Effector memory CD8-positive, alpha-beta T cell (primary cell): ENCODE measurements around the gene PLCXD3.

ENCODE experiments used
- ATAC-seq: fragments of 150-1000 bp; cut with Tn5 transposase; replicated peaks from 2 replicates; pipeline ENCODE4 v1.10.0; 2021; ENCODE audit warnings: mild to moderate bottlenecking, moderate library complexity
- DNase-seq, 3 experiments: peaks; one replicate each; pipeline ENCODE4 v3.0.0; 2021
- H3K27ac Mint-ChIP-seq, 2 donors: one replicate each; pipeline ENCODE4 v1.8.0; 2022; ENCODE audit warnings: mild to moderate bottlenecking in 2 of 2, mixed read lengths in 2 of 2, moderate library complexity in 2 of 2
- H3K27me3 Mint-ChIP-seq, 2 donors: one replicate each; pipeline ENCODE4 v1.8.0; 2022; ENCODE audit warnings: mixed read lengths in 2 of 2
- H3K36me3 Mint-ChIP-seq: one replicate; pipeline ENCODE4 v1.8.0; 2022; ENCODE audit warnings: mild to moderate bottlenecking, moderate library complexity, mixed read lengths; ENCODE audit not compliant: insufficient read depth
- H3K4me1 Mint-ChIP-seq, 2 donors: one replicate each; pipeline ENCODE4 v1.8.0; 2022; ENCODE audit warnings: low read depth in 2 of 2, mixed read lengths in 2 of 2
- H3K4me3 Mint-ChIP-seq, 2 donors: one replicate each; pipeline ENCODE4 v1.8.0; 2022; ENCODE audit warnings: mild to moderate bottlenecking in 2 of 2, mixed read lengths in 2 of 2, moderate library complexity in 2 of 2
- H3K9me3 Mint-ChIP-seq, 2 donors: one replicate each; pipeline ENCODE4 v1.8.0; 2022; ENCODE audit warnings: mixed read lengths in 2 of 2

PLCXD3 gene

DNA sequence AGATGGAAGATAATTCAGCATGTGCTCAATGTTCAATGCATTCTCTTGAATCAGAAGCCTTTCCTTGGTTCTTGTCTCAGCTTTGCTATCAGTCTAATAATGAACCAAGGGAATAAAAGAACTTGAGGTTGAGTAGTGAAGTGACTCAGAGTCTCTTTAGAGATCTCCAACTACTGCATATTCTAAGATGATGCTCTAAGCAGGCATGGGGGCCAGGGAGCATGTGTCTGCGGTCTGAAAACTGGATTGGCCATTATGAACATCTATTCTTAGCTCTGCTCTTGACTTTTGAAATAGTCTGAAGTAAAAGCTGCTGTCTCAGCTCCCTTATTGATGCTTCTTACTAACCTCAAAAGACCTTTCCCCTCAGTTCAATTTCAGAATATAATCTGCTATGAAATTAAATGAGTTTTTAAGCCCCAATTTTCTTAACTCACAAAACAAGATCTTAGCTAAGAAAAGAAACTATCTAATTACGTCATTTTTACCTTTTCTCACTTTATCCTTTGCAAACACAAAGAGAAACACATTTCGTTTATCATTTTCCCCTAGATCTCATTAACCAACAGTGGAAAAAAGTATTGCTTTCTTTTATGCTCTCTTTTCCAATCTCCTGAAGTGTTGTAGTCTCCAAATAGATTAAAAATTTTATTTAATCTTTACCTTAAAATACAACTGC is 44.8 kb downstream of the PLCXD3 start:
- DNase-seq = no peak
- Mint-ChIP-seq H3K27me3 (no peaks in the 10 kb centered on the region), H3K9me3 (peaks cover 0 to 5% of the 10 kb centered on the region in 2 donors), H3K4me3 (no peak overlapping the region), H3K27ac (no peak overlapping the region), H3K4me1 (no peaks in the 10 kb centered on the region), H3K36me3 (no peaks in the 10 kb centered on the region)
- no peak for ATAC-seq

DNA sequence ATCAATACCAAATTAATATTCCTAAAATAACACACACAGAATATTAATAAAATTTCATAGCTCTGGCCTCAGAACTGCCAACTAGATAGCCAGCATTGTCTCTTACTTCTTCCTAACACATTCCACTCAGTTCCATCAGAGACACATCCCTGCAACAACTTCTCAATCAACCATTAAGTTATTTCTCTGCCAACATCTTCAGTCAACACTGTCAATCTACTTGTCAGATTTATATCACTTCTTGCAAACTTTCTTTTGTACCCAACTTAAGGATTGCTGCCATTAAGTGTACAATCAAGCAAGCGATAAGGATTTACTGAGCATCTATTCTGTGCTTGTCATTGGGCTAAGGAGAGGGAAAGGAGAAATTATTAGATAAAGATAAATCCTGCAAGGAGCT is 50.8 kb downstream of the PLCXD3 start:
- no peak overlapping the region for H3K4me3 Mint-ChIP-seq
- no peaks in the 10 kb centered on the region for H3K27me3 Mint-ChIP-seq
- DNase-seq = no peak
- no peaks in the 10 kb centered on the region for H3K36me3 Mint-ChIP-seq
- no peak overlapping the region for H3K27ac Mint-ChIP-seq
- ATAC-seq = no peak
- H3K9me3 Mint-ChIP-seq = peaks cover 0 to 7% of the 10 kb centered on the region in 2 donors
- H3K4me1 Mint-ChIP-seq = no peaks in the 10 kb centered on the region

DNA sequence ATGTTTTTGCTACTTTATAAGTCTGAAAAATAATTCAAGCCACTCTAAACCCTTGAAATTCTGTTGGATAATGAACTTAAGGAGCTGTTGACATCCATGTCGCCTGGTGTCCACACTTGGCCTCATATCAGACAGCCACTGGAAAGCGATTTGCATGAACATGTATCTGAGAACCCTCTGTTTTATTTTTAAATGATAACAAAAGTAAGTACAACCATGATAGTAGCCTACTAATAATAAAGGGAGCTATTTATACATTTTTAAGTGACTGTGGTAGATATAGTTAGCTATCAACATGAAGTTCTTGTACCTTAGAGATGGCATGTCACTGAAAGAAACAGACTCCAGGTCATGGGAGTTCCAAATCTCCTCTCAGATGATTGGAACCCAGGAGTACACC is 53.3 kb downstream of the PLCXD3 start:
- Mint-ChIP-seq H3K36me3 (no peaks in the 10 kb centered on the region), H3K4me1 (no peaks in the 10 kb centered on the region), H3K9me3 (peaks cover 0 to 4% of the 10 kb centered on the region in 2 donors), H3K27me3 (no peaks in the 10 kb centered on the region), H3K27ac (no peak overlapping the region), H3K4me3 (no peak overlapping the region)
- no peak for DNase-seq
- ATAC-seq = no peak

DNA sequence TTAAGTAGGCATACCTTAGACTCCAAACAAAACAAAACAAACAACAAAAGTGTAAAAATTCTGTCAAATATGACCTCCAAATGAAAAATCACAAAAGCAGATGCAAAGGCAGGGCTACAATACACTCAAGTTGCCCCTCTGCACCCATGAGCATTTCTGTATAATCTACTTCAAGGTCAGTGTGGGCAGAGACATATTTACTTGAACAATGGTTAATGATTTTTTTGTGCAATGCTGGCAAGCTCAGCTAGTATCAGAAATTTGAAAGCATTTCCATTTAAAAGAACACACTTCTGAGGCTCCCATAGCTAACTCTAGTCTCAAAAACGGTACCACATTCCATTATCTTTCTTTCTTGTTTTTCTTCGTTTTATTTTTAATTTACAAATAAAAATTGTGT is 57.9 kb downstream of the PLCXD3 start:
- DNase-seq (no peak), ATAC-seq (no peak)
- H3K4me1 Mint-ChIP-seq = no peaks in the 10 kb centered on the region
- H3K36me3 Mint-ChIP-seq = no peaks in the 10 kb centered on the region
- no peak overlapping the region for H3K27ac Mint-ChIP-seq
- H3K27me3 Mint-ChIP-seq = no peaks in the 10 kb centered on the region
- H3K9me3 Mint-ChIP-seq = no peaks in the 10 kb centered on the region
- H3K4me3 Mint-ChIP-seq = no peak overlapping the region

DNA sequence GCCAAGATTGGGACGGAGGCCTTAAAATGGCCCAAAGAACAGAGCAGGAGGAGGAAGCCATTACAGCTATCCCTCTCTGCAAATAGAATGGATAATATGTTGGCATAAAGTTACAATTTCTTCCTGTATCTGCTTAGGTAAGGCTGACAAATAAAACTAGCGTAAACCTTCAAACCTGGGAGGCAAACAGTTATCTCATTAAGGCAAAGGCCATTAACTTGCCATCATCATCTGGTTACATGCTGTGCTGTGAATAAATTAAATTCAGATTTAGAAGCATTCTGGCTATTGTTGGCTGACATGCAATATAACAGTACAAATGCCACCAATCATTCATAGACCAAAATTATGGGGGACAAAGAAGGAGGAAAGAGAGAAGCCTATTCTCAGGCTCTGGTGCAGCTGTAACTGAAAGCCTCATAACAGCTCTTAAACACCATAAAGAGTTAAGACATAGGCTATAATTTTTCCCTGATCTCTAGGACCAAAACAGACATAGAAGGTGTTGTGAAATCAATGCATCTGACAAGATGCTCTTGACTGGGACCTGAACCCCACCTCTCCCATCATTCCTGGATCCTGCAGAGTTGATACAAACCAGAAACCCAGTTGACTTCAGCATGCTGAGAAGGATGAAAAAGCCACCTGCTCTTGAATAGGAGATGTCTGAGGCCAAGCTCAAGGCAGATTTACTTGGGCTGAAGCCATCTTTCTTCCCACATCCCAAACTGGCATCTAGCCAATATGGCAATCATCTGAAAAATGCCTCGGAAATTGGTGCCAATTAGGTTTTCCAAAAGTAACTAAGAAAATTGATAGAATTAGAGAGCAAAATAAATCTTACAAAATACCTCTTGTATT is 62.5 kb downstream of the PLCXD3 start:
- no peak overlapping the region for H3K27ac Mint-ChIP-seq
- no peak overlapping the region for H3K4me3 Mint-ChIP-seq
- H3K9me3 Mint-ChIP-seq = peaks cover 2 to 8% of the 10 kb centered on the region in 2 donors
- DNase-seq (no peak), ATAC-seq (no peak)
- no peaks in the 10 kb centered on the region for H3K27me3 Mint-ChIP-seq
- H3K36me3 Mint-ChIP-seq = no peaks in the 10 kb centered on the region
- H3K4me1 Mint-ChIP-seq = no peaks in the 10 kb centered on the region

DNA sequence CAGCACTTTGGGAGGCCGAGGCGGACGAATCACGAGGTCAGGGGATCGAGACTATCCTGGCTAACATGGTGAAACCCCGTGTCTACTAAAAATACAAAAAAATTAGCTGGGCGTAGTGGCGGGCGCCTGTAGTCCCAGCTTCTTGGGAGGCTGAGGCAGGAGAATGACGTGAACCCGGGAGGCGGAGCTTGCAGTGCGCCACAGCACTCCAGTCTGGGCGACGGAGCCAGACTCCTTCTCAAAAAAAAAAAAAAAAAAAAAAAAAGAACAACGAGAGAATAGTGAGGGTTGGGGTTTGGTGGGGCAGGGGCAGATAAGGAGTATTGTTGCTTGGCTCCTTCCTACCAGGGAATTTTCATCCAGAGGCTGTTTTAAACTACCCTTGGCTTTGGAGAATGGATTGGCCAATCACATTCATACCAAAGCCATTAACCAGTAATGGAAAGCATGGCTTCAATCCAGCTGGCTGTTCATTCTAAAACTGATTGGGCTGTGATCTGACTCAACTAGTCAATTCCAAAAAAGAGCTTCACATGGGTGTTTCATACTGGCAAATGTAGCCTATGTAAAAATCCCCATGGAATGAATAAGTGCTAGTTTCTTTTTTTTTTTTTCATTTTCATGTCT is 64.4 kb downstream of the PLCXD3 start:
- H3K4me1 Mint-ChIP-seq = no peaks in the 10 kb centered on the region
- H3K27ac Mint-ChIP-seq = no peak overlapping the region
- no peaks in the 10 kb centered on the region for H3K27me3 Mint-ChIP-seq
- H3K4me3 Mint-ChIP-seq = no peak overlapping the region
- peaks cover 2 to 8% of the 10 kb centered on the region in 2 donors for H3K9me3 Mint-ChIP-seq
- ATAC-seq (no peak), DNase-seq (no peak)
- H3K36me3 Mint-ChIP-seq = no peaks in the 10 kb centered on the region

DNA sequence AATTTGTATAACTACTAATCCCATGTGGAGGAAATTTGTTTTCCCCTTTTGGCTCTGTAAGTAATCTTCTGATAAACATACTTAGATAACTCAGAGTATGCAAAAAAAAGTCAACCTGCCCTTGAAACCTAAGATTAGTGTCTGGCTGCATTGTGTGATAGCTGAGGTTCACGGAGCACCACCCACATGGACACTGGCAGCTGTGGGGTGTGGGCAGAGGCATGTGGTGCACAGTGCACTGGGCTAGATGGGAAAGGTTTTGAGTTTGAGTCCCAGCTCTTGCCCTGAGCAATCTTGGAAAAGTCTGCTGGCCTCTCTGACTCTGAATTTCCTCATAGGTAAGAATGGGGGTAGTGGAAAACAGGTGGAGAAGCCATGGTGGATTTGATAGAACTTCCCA is 75.1 kb downstream of the PLCXD3 start:
- H3K27me3 Mint-ChIP-seq = no peaks in the 10 kb centered on the region
- DNase-seq = no peak
- no peak overlapping the region for H3K4me3 Mint-ChIP-seq
- H3K36me3 Mint-ChIP-seq = no peaks in the 10 kb centered on the region
- ATAC-seq = no peak
- H3K27ac Mint-ChIP-seq = no peak overlapping the region
- no peaks in the 10 kb centered on the region for H3K4me1 Mint-ChIP-seq
- H3K9me3 Mint-ChIP-seq = peaks cover 3 to 17% of the 10 kb centered on the region in 2 donors

DNA sequence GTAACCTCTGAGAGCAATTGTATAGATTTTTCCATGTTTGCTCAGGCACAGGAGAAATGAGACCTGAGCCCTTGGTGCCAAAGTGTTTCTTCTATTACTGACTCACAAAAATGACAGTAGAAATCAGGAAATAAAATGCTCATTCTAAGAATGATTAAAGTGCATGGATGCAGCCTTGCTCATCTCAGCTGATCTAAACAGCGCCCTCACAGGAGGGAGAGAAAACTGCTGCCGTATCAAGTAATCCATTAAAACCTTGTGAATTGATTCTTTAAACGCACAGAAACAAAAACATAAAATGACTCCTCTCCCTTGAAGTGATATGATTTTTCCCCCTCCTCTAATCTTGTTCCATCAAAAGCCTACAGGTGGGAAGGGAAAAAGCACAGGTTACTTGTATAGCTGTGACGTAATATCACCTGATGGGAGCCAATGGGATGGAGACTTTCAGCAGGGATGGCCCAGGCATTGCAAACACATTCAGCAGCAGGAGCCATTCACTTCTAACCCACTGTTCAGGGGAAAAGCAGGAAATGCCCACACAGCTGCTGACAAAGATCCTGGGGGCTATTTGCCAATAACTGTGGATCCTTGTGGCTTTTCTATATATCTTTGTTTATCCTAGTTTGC is 76.7 kb downstream of the PLCXD3 start:
- Mint-ChIP-seq H3K4me3 (no peak overlapping the region), H3K36me3 (no peaks in the 10 kb centered on the region), H3K4me1 (no peaks in the 10 kb centered on the region), H3K9me3 (peaks cover 3 to 17% of the 10 kb centered on the region in 2 donors), H3K27me3 (no peaks in the 10 kb centered on the region), H3K27ac (no peak overlapping the region)
- DNase-seq (no peak), ATAC-seq (no peak)

DNA sequence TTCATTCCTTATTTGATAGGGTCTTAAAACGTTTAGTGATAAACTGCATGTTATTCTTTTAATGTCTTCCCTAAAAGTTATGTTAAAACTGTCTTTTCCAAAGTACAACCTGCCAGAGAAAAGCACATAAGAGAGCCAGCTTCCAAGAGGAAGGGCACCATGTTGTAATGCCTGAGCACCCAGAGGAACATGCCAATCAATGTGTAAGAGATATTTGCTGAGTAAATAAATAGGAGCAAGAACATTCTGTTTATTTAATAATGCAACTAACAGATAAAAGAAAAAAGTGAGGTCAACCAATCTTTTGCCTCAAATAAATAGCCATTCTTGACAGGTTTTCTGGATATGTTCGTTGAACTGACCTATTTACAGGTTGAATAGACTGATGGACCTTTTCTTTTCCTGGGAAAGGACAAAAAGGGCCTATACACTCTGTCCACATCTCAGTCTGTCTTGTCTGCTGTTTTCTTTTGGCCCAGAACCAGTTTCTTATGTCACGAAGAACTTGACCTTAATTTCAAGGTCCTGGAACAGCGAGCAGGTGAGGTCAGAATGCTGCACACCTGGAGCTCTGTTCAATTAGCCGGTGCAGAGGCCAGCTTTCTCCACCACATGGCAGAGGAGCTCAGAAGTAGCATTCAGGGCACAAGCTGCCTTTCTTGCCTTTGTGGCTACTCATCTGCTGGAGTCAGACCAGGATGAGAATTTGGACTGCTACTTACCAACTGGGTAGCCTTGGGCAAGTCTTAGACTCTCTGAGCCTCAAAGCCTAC is 77.7 kb downstream of the PLCXD3 start:
- DNase-seq = no peak
- H3K9me3 Mint-ChIP-seq = peaks cover 3 to 17% of the 10 kb centered on the region in 2 donors
- no peak overlapping the region for H3K4me3 Mint-ChIP-seq
- H3K4me1 Mint-ChIP-seq = no peaks in the 10 kb centered on the region
- H3K27ac Mint-ChIP-seq = no peak overlapping the region
- H3K27me3 Mint-ChIP-seq = no peaks in the 10 kb centered on the region
- no peak for ATAC-seq
- no peaks in the 10 kb centered on the region for H3K36me3 Mint-ChIP-seq

DNA sequence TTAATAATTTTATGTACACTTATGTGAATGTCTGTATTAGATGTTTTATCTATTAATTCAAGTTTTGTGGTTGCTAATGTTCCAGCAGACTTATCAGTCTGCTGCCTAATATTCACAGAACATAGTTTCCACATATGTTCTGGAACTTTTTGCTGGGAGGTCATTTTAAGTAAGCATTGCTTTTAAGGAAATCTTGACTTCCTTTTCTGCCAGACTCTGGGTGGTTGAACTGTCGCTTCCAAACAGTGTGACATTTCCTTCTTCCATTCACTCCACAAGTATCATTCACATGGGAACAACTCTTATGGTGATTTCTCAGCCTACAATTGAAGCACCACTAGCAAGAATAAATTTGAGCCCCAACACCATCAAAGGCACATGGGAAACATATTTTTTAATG is 82.9 kb downstream of the PLCXD3 start:
- DNase-seq = no peak
- Mint-ChIP-seq H3K4me1 (no peaks in the 10 kb centered on the region), H3K27ac (no peak overlapping the region), H3K4me3 (no peak overlapping the region), H3K36me3 (no peaks in the 10 kb centered on the region), H3K9me3 (no peaks in the 10 kb centered on the region), H3K27me3 (no peaks in the 10 kb centered on the region)
- no peak for ATAC-seq

DNA sequence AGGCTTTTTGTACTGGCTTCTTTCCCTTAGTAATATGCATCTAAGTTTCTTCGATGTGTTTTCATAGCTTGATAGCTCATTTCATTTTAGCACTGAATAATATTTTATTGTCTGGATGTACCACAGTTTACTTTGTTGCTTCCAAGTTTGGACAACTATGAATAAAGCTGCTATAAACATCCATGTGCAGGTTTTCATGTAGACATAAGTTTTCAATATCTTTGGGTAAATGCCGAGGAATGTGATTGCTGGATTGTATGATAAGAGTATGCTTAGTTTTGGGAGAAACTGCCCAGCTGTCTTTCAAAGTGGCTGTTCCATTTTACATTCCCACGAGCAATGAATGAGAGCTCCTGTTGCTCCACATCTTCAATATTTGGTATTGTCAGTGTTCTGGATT is 84.7 kb downstream of the PLCXD3 start:
- no peaks in the 10 kb centered on the region for H3K4me1 Mint-ChIP-seq
- H3K4me3 Mint-ChIP-seq = no peak overlapping the region
- DNase-seq (no peak), ATAC-seq (no peak)
- H3K27me3 Mint-ChIP-seq = no peaks in the 10 kb centered on the region
- H3K27ac Mint-ChIP-seq = no peak overlapping the region
- H3K36me3 Mint-ChIP-seq = no peaks in the 10 kb centered on the region
- H3K9me3 Mint-ChIP-seq = peaks cover 0 to 2% of the 10 kb centered on the region in 2 donors

DNA sequence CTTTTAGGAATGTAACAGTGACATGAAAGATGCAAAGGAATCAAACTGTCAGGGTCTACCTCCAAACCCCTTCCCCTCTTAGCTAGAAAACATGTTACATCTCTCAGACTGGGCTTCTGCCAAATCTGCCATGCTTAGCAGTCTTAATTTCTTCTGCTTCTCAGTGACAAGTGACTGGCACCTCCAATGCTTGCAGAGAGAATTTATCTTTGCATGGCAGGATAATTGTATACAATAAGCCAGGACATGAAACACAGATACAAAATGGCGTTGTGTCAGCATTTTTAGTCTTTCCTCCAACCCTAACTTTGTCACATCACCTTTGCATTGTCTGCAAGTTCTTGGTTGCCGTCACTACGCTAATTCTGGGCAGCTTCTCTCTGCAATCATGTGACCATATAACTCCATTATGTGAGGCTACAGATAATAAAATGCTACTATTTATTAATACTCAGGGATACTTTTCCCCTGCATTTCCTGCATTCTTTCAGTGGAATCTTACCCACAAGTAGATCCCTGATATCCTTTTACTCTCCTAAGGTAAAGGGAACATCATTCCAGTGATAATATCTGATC is 89.8 kb downstream of the PLCXD3 start:
- no peak for ATAC-seq
- no peaks in the 10 kb centered on the region for H3K27me3 Mint-ChIP-seq
- H3K4me3 Mint-ChIP-seq = no peak overlapping the region
- no peak overlapping the region for H3K27ac Mint-ChIP-seq
- H3K4me1 Mint-ChIP-seq = no peaks in the 10 kb centered on the region
- peaks cover 5 to 7% of the 10 kb centered on the region in 2 donors for H3K9me3 Mint-ChIP-seq
- no peaks in the 10 kb centered on the region for H3K36me3 Mint-ChIP-seq
- no peak for DNase-seq
